ENCODE data around the gene LRIG1. TPM values are rescaled to one million over a fixed set of nuclear protein-coding genes. Genes with fewer than 3 reads are reported as not detected.

The LRIG1 gene
- total RNA-seq, 1 donor from 2014 or later: 8.2 TPM

GRCh38 chr3:66383998-66384745 is 116.7 kb downstream of the LRIG1 start:
- no peak for DNase-seq (ENCODE audit: low read depth)
- no peak for TF ChIP-seq CTCF (IDR thresholded peaks at IDR 0.05; ENCODE audit: insufficient read depth, low read length, poor library complexity, severe bottlenecking)
- Histone ChIP-seq H3K4me3 (ENCODE audit: low read depth, low read length) (no peak overlapping the region), H3K27me3 (ENCODE audit: control insufficient read depth, insufficient read depth, low read length) (no peaks in the 10 kb centered on the region), H3K36me3 (ENCODE audit: control insufficient read depth, insufficient read depth, low read length) (peaks cover 6% of the 10 kb centered on the region)

- H3K36me3 ChIP-seq (ENCODE audit: control insufficient read depth, insufficient read depth, low read length): peaks cover 6% of the 10 kb centered on the region
- no peaks in the 10 kb centered on the region for H3K27me3 ChIP-seq (ENCODE audit: control insufficient read depth, insufficient read depth, low read length)
- no peak for DNase-seq (ENCODE audit: low read depth)
- TF ChIP-seq CTCF (IDR thresholded peaks at IDR 0.05; ENCODE audit: insufficient read depth, low read length, poor library complexity, severe bottlenecking): no peak
- no peak overlapping the region for H3K4me3 ChIP-seq (ENCODE audit: low read depth, low read length)
Observed at GRCh38 chr3:66383023-66383422, 117.8 kb downstream of the LRIG1 start.

GRCh38 chr3:66382142-66382541 is 118.7 kb downstream of the LRIG1 start:
- Histone ChIP-seq H3K4me3 (ENCODE audit: low read depth, low read length) (no peak overlapping the region), H3K36me3 (ENCODE audit: control insufficient read depth, insufficient read depth, low read length) (peaks cover 6% of the 10 kb centered on the region), H3K27me3 (ENCODE audit: control insufficient read depth, insufficient read depth, low read length) (no peaks in the 10 kb centered on the region)
- TF ChIP-seq CTCF (IDR thresholded peaks at IDR 0.05; ENCODE audit: insufficient read depth, low read length, poor library complexity, severe bottlenecking): no peak
- no peak for DNase-seq (ENCODE audit: low read depth)

- no peak overlapping the region for H3K4me3 ChIP-seq (ENCODE audit: low read depth, low read length)
- peaks cover 6% of the 10 kb centered on the region for H3K36me3 ChIP-seq (ENCODE audit: control insufficient read depth, insufficient read depth, low read length)
- no peaks in the 10 kb centered on the region for H3K27me3 ChIP-seq (ENCODE audit: control insufficient read depth, insufficient read depth, low read length)
- TF ChIP-seq CTCF (IDR thresholded peaks at IDR 0.05; ENCODE audit: insufficient read depth, low read length, poor library complexity, severe bottlenecking): no peak
- no peak for DNase-seq (ENCODE audit: low read depth)
Observed at GRCh38 chr3:66381626-66382025, 119.2 kb downstream of the LRIG1 start.

- H3K36me3 ChIP-seq (ENCODE audit: control insufficient read depth, insufficient read depth, low read length): peaks cover 4% of the 10 kb centered on the region
- no peak for DNase-seq (ENCODE audit: low read depth)
- H3K4me3 ChIP-seq (ENCODE audit: low read depth, low read length): no peak overlapping the region
- no peak for TF ChIP-seq CTCF (IDR thresholded peaks at IDR 0.05; ENCODE audit: insufficient read depth, low read length, poor library complexity, severe bottlenecking)
- H3K27me3 ChIP-seq (ENCODE audit: control insufficient read depth, insufficient read depth, low read length): no peaks in the 10 kb centered on the region
Observed at GRCh38 chr3:66380200-66380932, 120.5 kb downstream of the LRIG1 start.
